ENCODE data around the gene MMP25. TPM values are rescaled to one million over a fixed set of nuclear protein-coding genes. Genes with fewer than 3 reads are reported as not detected.

Gene MMP25
- total RNA-seq, 1 experiment from 2014 or later = 0.67 TPM

GRCh38 chr16:3029491-3030221, 16.7 kb upstream of the MMP25 start:
- intact Hi-C loops (cut with micrococcal nuclease; ENCODE audit: unreplicated experiment) (no loop called here), in situ Hi-C loops (cut with HindIII; ENCODE audit: low pct_unique_long_range_greater_than_20kb, low sequenced_read_pairs) (no loop called here)
- Histone ChIP-seq H3K4me3 (ENCODE audit: low read depth in 2 of 2, low read length in 2 of 2) (no peak overlapping the region), H3K27me3 (ENCODE audit: control insufficient read depth, insufficient read depth, low read length) (no peaks in the 10 kb centered on the region), H3K27ac (ENCODE audit: low read length) (no peak overlapping the region), H3K4me1 (ENCODE audit: control insufficient read depth, insufficient read depth, low read length) (peaks cover 6% of the 10 kb centered on the region; the same call in 1 of the 2 replicates), H3K36me3 (ENCODE audit: control insufficient read depth, insufficient read depth, low read length) (no peaks in the 10 kb centered on the region), H3K9me3 (ENCODE audit: control insufficient read depth, insufficient read depth, low read depth, low read length) (no peaks in the 10 kb centered on the region)
- no TSS peak for BruUV-seq (replicated peaks)
- ChIA-PET CTCF (interaction anchor here (0.7 to 1.0 kb wide), 2 partner anchors 9 to 359 kb away, joined by 3 to 5 read pairs; no protein-coding TSS in a partner anchor), POLR2A (interaction anchor here (0.5 kb wide), 1 partner anchor 11 kb away, joined by 4 read pairs; no protein-coding TSS in a partner anchor)
- TF ChIP-seq SIN3A (IDR thresholded peaks at IDR 0.05; ENCODE audit: borderline replicate concordance, insufficient read depth, low read depth, low read length) = no peak
- TF ChIP-seq, protein P1, sequence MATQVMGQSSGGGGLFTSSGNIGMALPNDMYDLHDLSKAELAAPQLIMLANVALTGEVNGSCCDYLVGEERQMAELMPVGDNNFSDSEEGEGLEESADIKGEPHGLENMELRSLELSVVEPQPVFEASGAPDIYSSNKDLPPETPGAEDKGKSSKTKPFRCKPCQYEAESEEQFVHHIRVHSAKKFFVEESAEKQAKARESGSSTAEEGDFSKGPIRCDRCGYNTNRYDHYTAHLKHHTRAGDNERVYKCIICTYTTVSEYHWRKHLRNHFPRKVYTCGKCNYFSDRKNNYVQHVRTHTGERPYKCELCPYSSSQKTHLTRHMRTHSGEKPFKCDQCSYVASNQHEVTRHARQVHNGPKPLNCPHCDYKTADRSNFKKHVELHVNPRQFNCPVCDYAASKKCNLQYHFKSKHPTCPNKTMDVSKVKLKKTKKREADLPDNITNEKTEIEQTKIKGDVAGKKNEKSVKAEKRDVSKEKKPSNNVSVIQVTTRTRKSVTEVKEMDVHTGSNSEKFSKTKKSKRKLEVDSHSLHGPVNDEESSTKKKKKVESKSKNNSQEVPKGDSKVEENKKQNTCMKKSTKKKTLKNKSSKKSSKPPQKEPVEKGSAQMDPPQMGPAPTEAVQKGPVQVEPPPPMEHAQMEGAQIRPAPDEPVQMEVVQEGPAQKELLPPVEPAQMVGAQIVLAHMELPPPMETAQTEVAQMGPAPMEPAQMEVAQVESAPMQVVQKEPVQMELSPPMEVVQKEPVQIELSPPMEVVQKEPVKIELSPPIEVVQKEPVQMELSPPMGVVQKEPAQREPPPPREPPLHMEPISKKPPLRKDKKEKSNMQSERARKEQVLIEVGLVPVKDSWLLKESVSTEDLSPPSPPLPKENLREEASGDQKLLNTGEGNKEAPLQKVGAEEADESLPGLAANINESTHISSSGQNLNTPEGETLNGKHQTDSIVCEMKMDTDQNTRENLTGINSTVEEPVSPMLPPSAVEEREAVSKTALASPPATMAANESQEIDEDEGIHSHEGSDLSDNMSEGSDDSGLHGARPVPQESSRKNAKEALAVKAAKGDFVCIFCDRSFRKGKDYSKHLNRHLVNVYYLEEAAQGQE (IDR thresholded peaks at IDR 0.05; ENCODE audit: insufficient read depth in 1 of 2, low read depth in 2 of 2, low read length in 1 of 2) = no peak
- no peak for TF ChIP-seq CTCF (IDR thresholded peaks at IDR 0.05)
- no peak for TF ChIP-seq POLR2AphosphoS5 (IDR thresholded peaks at IDR 0.05; ENCODE audit: low read depth, low read length)
- no peak for TF ChIP-seq TCF7L2 (IDR thresholded peaks at IDR 0.05; ENCODE audit: low read depth, low read length)
- DNase-seq (ENCODE audit: low read depth, low spot score) (no peak), ATAC-seq (no peak)

GRCh38 chr16:3030222-3031212, 15.8 kb upstream of the MMP25 start:
- H3K36me3 ChIP-seq (ENCODE audit: control insufficient read depth, insufficient read depth, low read length) = no peaks in the 10 kb centered on the region
- ATAC-seq (no peak), DNase-seq (ENCODE audit: low read depth, low spot score) (no peak)
- in situ Hi-C loops (cut with HindIII; ENCODE audit: low pct_unique_long_range_greater_than_20kb, low sequenced_read_pairs) (no loop called here), intact Hi-C loops (cut with micrococcal nuclease; ENCODE audit: unreplicated experiment) (no loop called here)
- TF ChIP-seq CTCF (IDR thresholded peaks at IDR 0.05) (no peak), POLR2AphosphoS5 (IDR thresholded peaks at IDR 0.05; ENCODE audit: low read depth, low read length) (no peak), TCF7L2 (IDR thresholded peaks at IDR 0.05; ENCODE audit: low read depth, low read length) (no peak), SIN3A (IDR thresholded peaks at IDR 0.05; ENCODE audit: borderline replicate concordance, insufficient read depth, low read depth, low read length) (no peak)
- TF ChIP-seq, protein P1 (IDR thresholded peaks at IDR 0.05; ENCODE audit: insufficient read depth in 1 of 2, low read depth in 2 of 2, low read length in 1 of 2) = no peak
- no TSS peak for BruUV-seq (replicated peaks)
- H3K4me3 ChIP-seq (ENCODE audit: low read depth in 2 of 2, low read length in 2 of 2) = no peak overlapping the region
- no peaks in the 10 kb centered on the region for H3K27me3 ChIP-seq (ENCODE audit: control insufficient read depth, insufficient read depth, low read length)
- POLR2A ChIA-PET = interaction anchor here (0.5 kb wide), 1 partner anchor 15 kb away, joined by 3 read pairs; no protein-coding TSS in a partner anchor
- H3K4me1 ChIP-seq (ENCODE audit: control insufficient read depth, insufficient read depth, low read length) = peaks cover 6% of the 10 kb centered on the region; the same call in 1 of the 2 replicates
- H3K9me3 ChIP-seq (ENCODE audit: control insufficient read depth, insufficient read depth, low read depth, low read length) = no peaks in the 10 kb centered on the region
- H3K27ac ChIP-seq (ENCODE audit: low read length) = no peak overlapping the region
- CTCF ChIA-PET = interaction anchor here (0.6 to 2.0 kb wide), 4 partner anchors 8 to 144 kb away, joined by 5 to 11 read pairs (median 9); partner anchors contain the start of gene ZNF213

All from Panc1 (cell line).